ENCODE measurements around the gene GPC6. TPM values are rescaled to one million over a fixed set of nuclear protein-coding genes. Genes with fewer than 3 reads are reported as not detected.

Gene GPC6
- total and polyA plus RNA-seq, 4 donors, result 5.9 to 29.1 (median 18.2) TPM

DNA sequence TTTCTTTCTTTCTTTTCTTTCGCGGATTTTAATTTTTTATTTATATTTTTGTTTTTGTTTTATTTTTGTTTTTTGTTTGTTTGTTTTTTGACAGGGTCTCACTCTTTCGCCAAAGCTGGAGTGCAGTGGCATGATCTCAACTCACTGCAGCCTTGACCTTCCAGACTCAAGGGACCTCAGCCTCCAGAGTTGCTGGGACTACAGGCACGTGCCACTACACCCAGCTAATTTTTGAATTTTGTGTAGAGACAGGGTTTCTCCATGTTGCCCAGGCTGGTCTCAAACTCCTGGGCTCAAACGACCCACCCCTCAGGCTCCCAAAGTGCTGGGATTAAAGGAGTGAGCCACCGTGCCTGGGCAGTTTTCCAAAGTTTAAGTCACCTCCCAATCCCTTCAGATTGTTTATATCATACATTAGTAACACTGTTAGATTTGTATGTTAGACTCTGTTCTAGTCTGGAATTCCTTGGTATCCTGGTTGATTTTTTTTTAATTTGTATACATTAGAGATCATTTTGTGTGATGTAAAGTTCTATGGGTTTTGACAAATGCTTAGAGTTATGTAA, 655.6 kb downstream of the GPC6 start:
- TF ChIP-seq NR2F2 (IDR thresholded peaks at IDR 0.05) (no peak), MAX (IDR thresholded peaks at IDR 0.05) (no peak), FOXA1 (IDR thresholded peaks at IDR 0.05) (no peak), TAF1 (conservative IDR thresholded peaks at IDR 0.05) (no peak), GABPA (IDR thresholded peaks at IDR 0.05 in 1 of 2, conservative IDR thresholded peaks at IDR 0.05 in 1 of 2) (no peak), YY1 (IDR thresholded peaks at IDR 0.05) (no peak), FOXA2 (IDR thresholded peaks at IDR 0.05) (no peak), SP1 (IDR thresholded peaks at IDR 0.05) (no peak), HNF4A (conservative IDR thresholded peaks at IDR 0.05) (no peak), RAD21 (IDR thresholded peaks at IDR 0.05) (no peak), HNF4G (IDR thresholded peaks at IDR 0.05) (no peak), EGR1 (IDR thresholded peaks at IDR 0.05; ENCODE audit: low read depth in 2 of 2) (no peak), RXRA (IDR thresholded peaks at IDR 0.05) (no peak), ZBTB33 (IDR thresholded peaks at IDR 0.05) (no peak), REST (IDR thresholded peaks at IDR 0.05) (no peak)
- TF ChIP-seq, protein P1, sequence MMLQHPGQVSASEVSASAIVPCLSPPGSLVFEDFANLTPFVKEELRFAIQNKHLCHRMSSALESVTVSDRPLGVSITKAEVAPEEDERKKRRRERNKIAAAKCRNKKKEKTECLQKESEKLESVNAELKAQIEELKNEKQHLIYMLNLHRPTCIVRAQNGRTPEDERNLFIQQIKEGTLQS (IDR thresholded peaks at IDR 0.05), result no peak
- TF ChIP-seq, protein P2, sequence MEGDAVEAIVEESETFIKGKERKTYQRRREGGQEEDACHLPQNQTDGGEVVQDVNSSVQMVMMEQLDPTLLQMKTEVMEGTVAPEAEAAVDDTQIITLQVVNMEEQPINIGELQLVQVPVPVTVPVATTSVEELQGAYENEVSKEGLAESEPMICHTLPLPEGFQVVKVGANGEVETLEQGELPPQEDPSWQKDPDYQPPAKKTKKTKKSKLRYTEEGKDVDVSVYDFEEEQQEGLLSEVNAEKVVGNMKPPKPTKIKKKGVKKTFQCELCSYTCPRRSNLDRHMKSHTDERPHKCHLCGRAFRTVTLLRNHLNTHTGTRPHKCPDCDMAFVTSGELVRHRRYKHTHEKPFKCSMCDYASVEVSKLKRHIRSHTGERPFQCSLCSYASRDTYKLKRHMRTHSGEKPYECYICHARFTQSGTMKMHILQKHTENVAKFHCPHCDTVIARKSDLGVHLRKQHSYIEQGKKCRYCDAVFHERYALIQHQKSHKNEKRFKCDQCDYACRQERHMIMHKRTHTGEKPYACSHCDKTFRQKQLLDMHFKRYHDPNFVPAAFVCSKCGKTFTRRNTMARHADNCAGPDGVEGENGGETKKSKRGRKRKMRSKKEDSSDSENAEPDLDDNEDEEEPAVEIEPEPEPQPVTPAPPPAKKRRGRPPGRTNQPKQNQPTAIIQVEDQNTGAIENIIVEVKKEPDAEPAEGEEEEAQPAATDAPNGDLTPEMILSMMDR (IDR thresholded peaks at IDR 0.05; ENCODE audit: low read depth, low read length, missing input control), result no peak
- no peak for DNase-seq (ENCODE audit: low spot score)
- 83% methylated on average over 6 of the region's 6 CpGs for WGBS
- no peaks in the 10 kb centered on the region for H3K27me3 ChIP-seq (ENCODE audit: control insufficient read depth in 4 of 4, insufficient read depth in 4 of 4, low read length in 3 of 4)
- no peaks in the 10 kb centered on the region for H3K36me3 ChIP-seq (ENCODE audit: control insufficient read depth in 4 of 4, insufficient read depth in 3 of 4, low read depth in 1 of 4, low read length in 3 of 4)
- H3K4me1 ChIP-seq (ENCODE audit: control insufficient read depth in 4 of 4, insufficient read depth in 4 of 4, low read length in 3 of 4), result no peaks in the 10 kb centered on the region
- peaks cover 0 to 2% (median under 1%) of the 10 kb centered on the region in 4 donors for H3K9me3 ChIP-seq (ENCODE audit: control insufficient read depth in 4 of 4, low read length in 3 of 4)
- no peak overlapping the region for H3K4me3 ChIP-seq (ENCODE audit: low read depth in 1 of 3, low read length in 3 of 3)
- H3K27ac ChIP-seq (ENCODE audit: low read depth in 1 of 2, low read length in 2 of 2), result no peak overlapping the region
- H3K9ac ChIP-seq (ENCODE audit: low read depth in 1 of 2, low read length in 2 of 2), result no peak overlapping the region

Data from liver (tissue), 9 donors.